ENCODE results near the gene PRDM16. TPM values are rescaled to one million over a fixed set of nuclear protein-coding genes. Genes with fewer than 3 reads are reported as not detected.

Gene PRDM16
- total RNA-seq, 2 experiments from 2014 or later, result not detected

DNA sequence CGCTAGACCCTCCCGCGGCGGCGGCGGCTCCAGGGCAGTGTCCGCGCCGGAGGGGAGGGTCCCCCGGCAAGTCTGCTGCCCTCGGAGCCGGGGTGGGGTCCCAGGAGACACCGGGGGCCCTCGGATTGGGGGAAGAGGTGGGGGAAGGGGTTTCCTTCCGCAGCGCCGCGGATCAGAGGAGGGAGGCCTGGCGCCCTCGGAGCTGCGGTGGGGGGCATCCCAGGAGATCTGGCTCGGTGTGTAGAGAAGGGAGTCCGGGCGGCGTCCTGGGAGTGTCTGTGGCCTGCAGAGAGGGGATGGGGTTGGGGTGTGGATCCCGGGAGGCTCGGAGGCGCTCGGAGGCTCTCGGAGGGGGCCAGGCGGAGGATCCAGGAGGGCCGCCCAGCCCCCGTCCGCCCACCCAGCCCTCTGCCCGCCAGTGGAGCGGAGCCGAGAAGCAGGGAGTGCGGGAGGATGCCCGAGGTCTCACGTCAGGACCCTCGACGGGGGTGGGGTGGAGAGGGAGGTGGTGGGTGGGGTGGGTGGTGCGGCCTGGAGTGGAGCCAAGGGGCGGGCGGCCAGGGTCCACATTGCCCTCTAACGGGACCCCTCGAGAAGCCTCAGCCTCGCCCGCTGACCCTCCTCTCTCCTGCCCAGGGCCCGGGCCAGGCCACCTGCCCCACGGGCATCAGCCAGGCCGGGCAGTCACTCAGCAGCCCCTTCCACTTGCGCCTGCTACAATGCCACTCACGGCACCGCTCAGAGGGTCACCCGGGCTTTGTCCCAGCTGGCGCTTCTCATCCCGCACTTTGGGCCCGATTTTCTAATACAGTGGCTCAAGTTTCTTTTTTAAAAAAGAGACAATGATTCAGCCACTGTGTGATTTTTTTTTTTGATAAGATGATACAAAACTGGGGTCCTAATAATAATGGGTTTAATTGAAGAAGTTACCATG is 325.3 kb downstream of the PRDM16 start:
- no peak overlapping the region for H3K27ac ChIP-seq (ENCODE audit: low read depth, low read length, poor library complexity, severe bottlenecking)
- no peaks in the 10 kb centered on the region for H3K36me3 ChIP-seq (ENCODE audit: insufficient read depth, low read length)
- TF ChIP-seq, protein P1, sequence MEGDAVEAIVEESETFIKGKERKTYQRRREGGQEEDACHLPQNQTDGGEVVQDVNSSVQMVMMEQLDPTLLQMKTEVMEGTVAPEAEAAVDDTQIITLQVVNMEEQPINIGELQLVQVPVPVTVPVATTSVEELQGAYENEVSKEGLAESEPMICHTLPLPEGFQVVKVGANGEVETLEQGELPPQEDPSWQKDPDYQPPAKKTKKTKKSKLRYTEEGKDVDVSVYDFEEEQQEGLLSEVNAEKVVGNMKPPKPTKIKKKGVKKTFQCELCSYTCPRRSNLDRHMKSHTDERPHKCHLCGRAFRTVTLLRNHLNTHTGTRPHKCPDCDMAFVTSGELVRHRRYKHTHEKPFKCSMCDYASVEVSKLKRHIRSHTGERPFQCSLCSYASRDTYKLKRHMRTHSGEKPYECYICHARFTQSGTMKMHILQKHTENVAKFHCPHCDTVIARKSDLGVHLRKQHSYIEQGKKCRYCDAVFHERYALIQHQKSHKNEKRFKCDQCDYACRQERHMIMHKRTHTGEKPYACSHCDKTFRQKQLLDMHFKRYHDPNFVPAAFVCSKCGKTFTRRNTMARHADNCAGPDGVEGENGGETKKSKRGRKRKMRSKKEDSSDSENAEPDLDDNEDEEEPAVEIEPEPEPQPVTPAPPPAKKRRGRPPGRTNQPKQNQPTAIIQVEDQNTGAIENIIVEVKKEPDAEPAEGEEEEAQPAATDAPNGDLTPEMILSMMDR (conservative IDR thresholded peaks at IDR 0.05; ENCODE audit: low read length), result no peak
- TF ChIP-seq EZH2phosphoT487 (IDR thresholded peaks at IDR 0.05; ENCODE audit: borderline replicate concordance, low read depth, low read length), result no peak
- no peaks in the 10 kb centered on the region for H3K79me2 ChIP-seq (ENCODE audit: insufficient read depth, low read depth, low read length)
- intact Hi-C loops (cut with micrococcal nuclease; ENCODE audit: unreplicated experiment), result no loop called here
- H4K20me1 ChIP-seq (ENCODE audit: insufficient read depth, low read length), result no peaks in the 10 kb centered on the region
- no TSS peak for BruUV-seq (replicated peaks)
- CTCF ChIA-PET (ENCODE audit: unreplicated experiment), result no interaction called here
- no peaks in the 10 kb centered on the region for H3K9me2 ChIP-seq (ENCODE audit: insufficient read depth, low read length)
- POLR2A ChIA-PET, result no interaction called here
- no peaks in the 10 kb centered on the region for H3K9me3 ChIP-seq (ENCODE audit: low read length)
- no peak overlapping the region for H3K4me2 ChIP-seq (ENCODE audit: low read length)
- DNase-seq (ENCODE audit: low spot score), result no peak
- no peak overlapping the region for H2AFZ ChIP-seq (ENCODE audit: low read length)
- no peak overlapping the region for H3K4me3 ChIP-seq (ENCODE audit: low read depth, low read length, poor library complexity, severe bottlenecking)
- H3K4me1 ChIP-seq (ENCODE audit: insufficient read depth, low read length, poor library complexity, severe bottlenecking), result no peaks in the 10 kb centered on the region

DNA sequence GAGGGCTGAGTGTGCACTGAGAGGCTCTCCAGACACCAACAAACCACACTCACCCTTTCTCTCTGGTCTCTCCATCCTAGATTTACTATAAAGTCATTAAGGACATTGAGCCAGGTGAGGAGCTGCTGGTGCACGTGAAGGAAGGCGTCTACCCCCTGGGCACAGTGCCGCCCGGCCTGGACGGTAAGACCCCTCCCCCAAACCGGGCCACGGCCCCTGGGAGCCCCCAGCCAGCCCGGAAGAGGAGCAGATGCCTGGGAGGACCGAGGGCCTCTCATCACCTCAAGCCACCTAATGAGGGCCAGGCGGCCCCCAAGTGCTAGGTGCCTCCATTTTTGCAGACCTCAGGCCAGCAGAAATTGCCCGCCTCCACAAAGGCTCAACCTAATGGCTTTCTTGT is 327.4 kb downstream of the PRDM16 start:
- intact Hi-C loops (cut with micrococcal nuclease; ENCODE audit: unreplicated experiment), result no loop called here
- no TSS peak for BruUV-seq (replicated peaks)

More for the DNA sequence above, 327.4 kb downstream of the PRDM16 start:
- no peak for DNase-seq (ENCODE audit: low spot score)
- no peak overlapping the region for H3K27ac ChIP-seq (ENCODE audit: low read depth, low read length, poor library complexity, severe bottlenecking)
- TF ChIP-seq EZH2phosphoT487 (IDR thresholded peaks at IDR 0.05; ENCODE audit: borderline replicate concordance, low read depth, low read length), result no peak
- TF ChIP-seq, protein P1 (conservative IDR thresholded peaks at IDR 0.05; ENCODE audit: low read length), result no peak
- H3K4me2 ChIP-seq (ENCODE audit: low read length), result no peak overlapping the region
- no peaks in the 10 kb centered on the region for H3K79me2 ChIP-seq (ENCODE audit: insufficient read depth, low read depth, low read length)
- H3K4me1 ChIP-seq (ENCODE audit: insufficient read depth, low read length, poor library complexity, severe bottlenecking), result no peaks in the 10 kb centered on the region
- no peaks in the 10 kb centered on the region for H4K20me1 ChIP-seq (ENCODE audit: insufficient read depth, low read length)
- H3K9me3 ChIP-seq (ENCODE audit: low read length), result no peaks in the 10 kb centered on the region
- ChIA-PET CTCF (ENCODE audit: unreplicated experiment) (no interaction called here), POLR2A (interaction anchor here (0.6 kb wide), 1 partner anchor 31 kb away, joined by 3 read pairs; no protein-coding TSS in a partner anchor)
- H3K4me3 ChIP-seq (ENCODE audit: low read depth, low read length, poor library complexity, severe bottlenecking), result no peak overlapping the region
- H3K9me2 ChIP-seq (ENCODE audit: insufficient read depth, low read length), result no peaks in the 10 kb centered on the region
- H3K36me3 ChIP-seq (ENCODE audit: insufficient read depth, low read length), result no peaks in the 10 kb centered on the region
- H2AFZ ChIP-seq (ENCODE audit: low read length), result no peak overlapping the region
